Stimulated activated CD8-positive, alpha-beta memory T cell treated with anti-CD3 and anti-CD28 coated beads, Interleukin-2, amount 100 ng/mL, for 1 hour (primary cell): ENCODE measurements around the gene ZNF319.

Source experiments
- DNase-seq, 2 donors: peaks; one replicate each; pipeline ENCODE4 v3.0.0-alpha.2; 2020; ENCODE audit warnings: low read depth in 2 of 2

The ZNF319 gene

DNA sequence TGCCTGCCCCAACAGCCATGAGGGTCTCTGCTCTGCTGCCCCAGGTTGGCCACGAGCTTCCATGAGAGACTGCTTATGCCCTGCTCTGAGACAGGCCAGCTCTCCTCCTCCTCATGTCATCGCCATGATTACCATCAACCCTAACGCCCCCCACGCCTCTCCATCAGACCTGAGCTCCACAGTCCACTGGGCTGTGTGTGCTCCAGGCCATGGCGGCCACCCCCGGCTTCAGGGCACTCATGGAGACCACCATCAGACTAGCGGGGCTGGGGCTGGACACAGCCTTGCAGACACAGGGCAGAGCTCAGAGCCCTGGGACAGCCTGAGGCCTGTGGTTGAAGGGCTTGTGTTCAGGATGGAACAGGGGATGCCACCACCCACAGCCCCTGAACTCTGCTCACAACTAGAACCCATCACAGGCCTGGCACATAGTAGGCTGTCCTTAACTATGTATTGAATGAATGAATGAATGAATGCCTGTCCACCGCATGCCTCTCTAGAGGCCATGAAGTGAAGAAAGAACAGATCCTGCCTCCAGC is 44.1 kb downstream of the ZNF319 start:
- no peak for DNase-seq

DNA sequence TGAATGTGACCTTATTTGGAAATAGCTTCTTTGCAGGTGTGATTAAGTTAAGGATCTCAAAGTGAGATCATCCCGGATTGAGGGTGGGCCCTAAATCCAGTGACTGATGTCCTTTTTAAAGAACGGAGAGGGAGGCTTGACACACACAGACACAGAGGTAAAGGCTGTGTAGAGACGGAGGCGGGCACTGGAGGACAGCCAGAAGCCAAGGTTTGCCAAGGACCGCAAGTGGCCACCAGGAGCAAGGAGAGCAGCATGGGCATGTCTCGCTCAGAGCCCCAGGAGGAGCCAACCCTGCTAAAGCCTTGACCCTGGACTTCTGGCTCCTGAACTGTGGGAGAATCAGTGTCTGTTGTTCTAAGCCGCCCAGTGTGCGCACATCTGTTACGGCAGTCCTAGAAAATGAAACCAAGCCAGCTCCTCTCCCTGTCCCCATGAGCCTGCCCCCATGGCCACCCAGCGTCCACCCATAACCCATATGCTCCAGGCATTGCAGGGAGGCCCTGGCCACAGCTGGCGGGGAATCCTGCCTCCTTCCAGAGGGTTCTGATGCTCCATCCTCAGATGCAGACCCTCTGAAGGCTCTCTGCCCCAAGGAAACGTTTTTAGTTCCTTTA is 44.8 kb downstream of the ZNF319 start:
- no peak for DNase-seq

DNA sequence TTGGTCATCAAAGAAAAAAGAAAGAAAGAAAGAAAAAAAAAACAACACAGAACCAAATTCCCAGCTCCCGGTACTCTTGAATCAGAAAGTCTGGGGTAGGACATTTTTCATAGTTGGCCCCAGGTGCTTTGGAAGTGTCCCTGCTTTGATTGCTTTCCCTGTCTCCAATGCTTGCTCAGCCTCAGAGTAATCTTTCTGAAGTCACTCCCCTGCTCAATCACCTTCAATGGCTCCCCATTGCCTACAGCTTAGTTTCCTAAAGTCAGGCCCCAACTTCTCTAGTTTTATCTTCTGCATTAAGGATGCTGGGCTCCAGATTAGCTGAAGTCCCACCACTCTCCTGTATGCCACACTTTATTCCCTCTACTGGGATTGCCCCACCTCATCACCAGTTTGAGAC is 46.6 kb downstream of the ZNF319 start:
- DNase-seq: no peak

DNA sequence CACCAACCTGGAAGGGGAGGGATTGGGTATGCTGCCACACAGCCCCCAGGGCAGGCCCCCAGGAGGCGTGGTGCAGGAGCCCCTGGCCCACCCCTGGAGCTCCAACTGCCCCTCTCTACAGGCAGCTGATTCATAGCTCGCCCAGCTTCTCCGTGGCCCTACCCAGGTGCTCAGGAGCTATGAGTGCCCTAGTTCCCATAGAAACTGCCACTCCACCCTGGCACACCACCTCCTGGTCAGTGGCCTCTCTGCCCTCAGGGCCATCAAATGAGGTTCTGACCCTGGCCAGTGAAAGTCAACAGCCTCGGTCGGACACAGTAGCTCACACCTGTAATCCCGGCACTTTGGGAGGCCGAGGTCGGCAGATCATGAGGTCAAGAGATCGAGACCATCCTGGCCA is 47.6 kb downstream of the ZNF319 start:
- no peak for DNase-seq

DNA sequence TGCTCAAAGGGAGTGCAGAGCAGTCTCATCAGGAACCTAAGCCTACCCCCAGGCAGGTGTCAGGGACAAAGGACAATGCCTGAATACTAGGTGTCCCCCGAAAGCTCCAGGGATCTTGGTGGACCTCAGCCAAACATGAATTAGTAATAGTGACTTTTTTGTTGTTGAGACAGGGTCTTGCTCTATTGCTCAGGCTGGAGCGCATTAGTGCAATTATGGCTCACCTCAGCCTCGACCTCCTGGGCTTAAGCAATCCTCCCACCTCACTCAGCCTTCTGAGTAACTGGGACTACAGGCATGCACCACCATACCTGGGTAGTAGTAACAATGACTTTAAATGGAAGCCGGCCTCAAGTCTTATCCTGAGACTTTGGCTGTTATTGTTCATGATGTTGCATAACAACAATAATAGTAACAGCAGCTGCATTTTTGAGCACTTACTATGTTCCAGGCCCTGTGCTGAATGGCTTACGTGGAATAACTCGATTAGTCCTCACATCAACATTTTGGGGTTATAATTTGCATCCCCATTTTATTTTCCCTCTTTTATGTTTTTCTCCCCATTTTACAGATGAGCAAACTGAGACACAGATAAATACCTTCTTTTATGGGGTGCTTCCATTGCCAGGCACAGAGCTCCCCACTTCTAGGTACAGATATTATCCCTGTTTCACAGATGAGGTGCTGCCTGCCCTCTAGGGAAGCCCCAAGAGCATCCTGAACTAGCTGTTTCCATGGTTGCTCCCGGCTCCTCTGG is 49.1 kb downstream of the ZNF319 start:
- DNase-seq: no peak

DNA sequence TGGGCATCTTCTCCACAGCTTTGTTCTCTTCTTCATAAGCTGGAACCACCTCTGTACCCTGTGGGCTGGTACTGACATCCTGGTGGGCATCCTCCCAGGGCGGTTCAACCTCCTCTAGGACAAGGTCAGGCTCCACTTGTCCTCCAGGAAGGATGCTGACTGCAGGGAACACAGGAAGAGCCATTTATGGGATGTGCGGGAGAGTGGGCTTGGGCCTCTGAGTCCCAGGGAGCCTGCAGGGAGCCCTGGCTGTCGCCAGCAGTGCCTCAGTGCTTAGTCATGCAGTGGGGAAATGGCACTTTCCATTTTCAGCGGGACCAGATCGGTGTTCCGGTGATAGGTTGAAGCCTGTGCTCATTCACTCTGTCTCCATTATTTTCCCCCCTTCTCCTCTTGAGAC is 50.1 kb downstream of the ZNF319 start:
- DNase-seq: no peak

DNA sequence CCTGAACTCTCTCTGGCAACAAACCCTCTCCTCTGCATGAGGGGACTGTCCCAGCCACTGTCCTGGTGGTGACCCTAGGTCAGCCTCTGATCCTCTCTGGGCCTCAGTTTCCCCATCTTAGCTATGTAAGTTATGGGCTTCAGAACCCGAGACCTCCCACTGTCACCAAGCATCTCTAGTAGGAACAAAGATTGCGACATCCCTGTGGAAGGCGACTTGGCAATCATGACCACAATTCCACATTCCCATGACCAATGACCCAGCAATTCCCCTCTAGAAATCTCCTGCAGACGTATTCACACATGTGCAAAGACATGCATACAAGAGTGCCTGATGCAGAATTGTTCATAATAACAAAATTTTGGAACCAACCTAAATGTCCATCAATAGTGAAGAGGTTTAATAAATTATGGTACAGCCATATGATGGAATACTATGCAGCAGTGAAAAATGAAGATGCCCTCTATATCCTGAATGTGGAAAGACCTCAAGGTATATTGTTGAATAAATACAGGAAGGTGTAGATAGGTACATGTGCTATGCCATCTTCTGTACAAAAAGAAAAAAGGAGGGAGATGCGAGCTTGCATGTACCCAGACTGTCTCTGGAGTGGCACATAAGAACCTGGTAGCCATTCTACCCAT is 50.8 kb downstream of the ZNF319 start:
- no peak for DNase-seq

DNA sequence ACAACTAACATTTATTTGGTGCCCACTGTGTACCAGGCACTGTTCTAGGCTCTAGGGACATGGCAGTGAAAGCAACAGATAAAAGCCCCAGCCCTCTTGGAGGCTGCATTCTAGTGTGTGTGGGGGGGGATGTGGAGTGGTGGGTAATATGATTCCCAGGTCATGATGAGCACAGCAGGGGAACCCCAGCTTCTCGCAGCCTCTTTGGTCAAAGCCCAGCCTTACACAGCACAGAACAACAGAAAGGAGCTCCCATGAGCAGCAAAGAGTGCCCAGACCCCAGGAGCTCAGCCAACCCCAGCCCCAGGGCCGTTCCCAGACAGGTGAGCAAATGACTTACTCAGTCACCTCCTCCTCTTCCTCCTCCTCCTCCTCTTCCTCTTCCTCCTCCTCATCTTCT is 51.5 kb downstream of the ZNF319 start:
- no peak for DNase-seq

DNA sequence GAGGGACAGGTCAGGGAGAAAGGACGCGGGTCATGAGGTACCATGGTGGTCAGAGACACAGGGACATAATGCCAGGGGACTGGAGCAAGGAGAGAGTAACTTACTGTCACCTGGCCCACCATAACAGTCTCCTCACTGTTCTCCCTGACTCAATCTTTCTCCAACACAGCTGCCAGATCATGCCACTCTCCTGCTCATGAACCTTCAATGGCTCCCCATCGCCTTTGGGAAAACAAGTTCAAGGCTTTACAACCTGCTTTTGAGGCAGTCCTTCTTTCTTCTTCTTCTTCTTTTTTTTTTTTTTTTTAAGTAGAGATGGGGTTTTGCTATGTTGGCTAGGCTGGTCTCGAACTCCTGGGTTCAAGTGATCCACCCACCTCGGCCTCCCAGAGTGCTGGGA is 52.4 kb downstream of the ZNF319 start:
- no peak for DNase-seq

DNA sequence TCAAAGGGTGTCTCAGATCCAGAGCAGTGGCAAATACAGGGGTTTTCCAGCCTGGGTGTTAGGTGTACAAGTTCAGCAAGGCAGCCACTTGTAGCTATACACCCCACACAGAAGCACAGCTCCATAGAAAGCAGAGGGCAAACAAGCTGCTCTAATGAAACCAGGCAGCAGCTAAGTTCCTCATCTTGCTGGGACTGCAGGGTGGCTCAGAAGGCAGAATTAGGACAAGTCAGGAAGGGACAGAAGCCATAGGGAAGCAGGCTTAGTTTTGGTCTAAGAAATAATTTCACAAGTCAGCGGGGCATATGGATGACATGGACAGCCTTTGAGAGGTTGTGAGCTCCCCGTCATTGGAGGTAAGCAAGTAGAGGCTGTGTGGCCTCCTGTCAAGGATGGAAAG is 53.2 kb downstream of the ZNF319 start:
- DNase-seq: no peak

DNA sequence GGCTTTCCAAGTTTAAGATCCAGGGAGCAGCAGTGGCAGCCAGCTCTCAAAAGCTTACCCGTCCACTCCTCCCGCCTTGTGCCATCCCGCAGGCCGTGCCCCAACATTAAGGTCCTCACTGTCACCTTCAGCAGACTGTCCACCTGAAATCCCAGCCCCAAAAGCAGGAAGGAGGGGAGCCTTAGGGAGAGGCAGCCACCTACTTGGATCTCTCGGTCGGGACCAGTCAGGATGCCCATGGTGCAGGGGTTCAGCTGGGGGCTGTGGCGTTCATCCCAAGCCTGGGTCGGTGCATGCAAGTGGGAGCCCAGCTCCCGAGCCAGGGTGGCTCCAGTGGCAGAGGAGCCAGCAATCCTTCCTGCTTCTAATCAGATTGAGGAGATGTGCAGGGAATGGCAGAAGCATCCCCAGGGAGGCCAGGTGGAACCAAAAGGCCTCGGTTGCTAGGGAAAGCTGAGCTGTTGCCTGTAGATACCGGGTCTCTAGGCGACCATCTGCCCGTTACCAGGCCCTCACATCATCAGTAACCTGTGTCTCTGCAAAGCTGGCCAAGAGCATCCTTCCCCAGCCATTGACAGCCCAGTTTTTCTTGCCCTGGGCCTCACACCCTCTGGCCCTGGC is 54.2 kb downstream of the ZNF319 start:
- DNase-seq: no peak

DNA sequence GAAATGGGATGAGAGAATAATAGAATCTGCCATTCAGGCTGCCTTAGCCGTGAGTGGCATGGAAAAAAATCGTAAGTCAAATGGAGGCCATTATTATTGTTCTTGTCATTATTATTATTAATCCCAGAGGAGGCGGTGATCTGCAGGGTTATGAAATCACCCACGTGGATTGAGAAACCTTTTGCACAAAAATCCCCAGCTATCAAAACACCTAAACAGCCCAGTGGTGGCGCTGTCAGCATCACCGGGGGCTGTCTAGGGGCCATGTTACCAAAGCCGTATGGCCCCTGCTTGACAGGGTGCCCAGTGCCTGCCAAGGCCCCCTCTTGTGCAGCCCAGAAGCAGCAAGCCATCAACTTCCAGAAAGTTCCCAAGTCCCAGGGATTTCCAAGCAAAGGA is 54.7 kb downstream of the ZNF319 start:
- DNase-seq: no peak

DNA sequence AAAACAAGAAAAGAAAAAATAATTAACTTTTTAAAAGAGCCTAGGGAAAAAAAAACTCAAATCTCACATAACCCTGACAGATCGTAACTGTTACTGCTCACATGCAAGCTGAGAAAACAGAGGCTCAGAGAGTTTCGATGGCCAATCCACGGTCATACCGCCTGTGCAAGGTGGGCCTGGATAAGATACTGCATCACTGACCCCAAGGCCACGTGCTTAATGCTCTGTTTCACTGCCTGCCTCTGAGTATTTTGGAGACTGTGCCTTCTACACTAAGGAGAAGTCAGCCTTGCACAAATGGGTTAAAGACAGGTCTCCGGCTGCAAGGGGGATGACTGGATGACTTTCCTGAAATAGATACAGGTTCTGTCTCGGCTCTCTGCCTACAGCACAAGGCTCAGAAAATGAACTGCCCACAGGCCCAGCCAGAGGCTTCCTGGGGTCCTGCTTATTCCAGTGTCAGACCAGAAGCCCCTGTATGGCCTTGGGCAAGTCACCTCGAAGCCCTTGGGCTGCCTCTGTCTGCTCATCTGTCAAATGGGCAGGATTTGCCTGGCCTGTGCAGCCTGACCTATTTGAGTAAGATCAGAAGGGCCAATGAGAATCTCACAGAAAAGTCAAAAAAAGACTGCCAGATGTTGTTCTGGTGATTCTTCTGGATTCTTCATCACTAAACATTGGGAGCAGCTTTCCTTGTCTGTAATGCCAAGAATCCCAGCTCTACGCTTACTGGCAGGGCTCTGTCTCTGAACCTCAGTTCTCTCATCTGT is 55.3 kb downstream of the ZNF319 start:
- DNase-seq: no peak
